K562 (cell line): ENCODE results near the gene FAM20B. TPM values are rescaled to one million over a fixed set of nuclear protein-coding genes. Genes with fewer than 3 reads are reported as not detected.

Experiments used
- ATAC-seq: fragments of 200-7000 bp; cut with Tn5 transposase; 3 replicates; pipeline ENCODE4 v1.9.1; 2020; ENCODE audit warnings: moderate library complexity
- BruUV-seq: library from RNA; stranded (reverse); fragments of 400-500 nt; replicated peaks from 2 replicates; lab custom pipeline; 2021; lab: Mats Ljungman, UMichigan
- CTCF ChIA-PET: fragments of 300-600 bp; formaldehyde crosslinking; extraction: SDS; loops from one replicate; lab custom pipeline; 2021; ENCODE audit warnings: low intra/inter-chr PET ratio; lab: Yijun Ruan, JAX
- POLR2A ChIA-PET: fragments of 300-600, 350-650 bp; sonication (Branson Sonifier 250); formaldehyde crosslinking; extraction: SDS; loops from one replicate; lab custom pipeline; 2021; ENCODE audit warnings: antibody characterized with exemption, inconsistent platforms; lab: Yijun Ruan, JAX
- DNase-seq, 4 experiments: peaks; one replicate each; pipeline versions ENCODE4 v3.0.0 to v3.0.0-alpha.2; 2011 to 2018; ENCODE audit warnings: low spot score in 3 of 4, mixed read lengths in 3 of 4; ENCODE audit errors: extremely low read depth in 1 of 4
- FAIRE-seq: peaks from 2 replicates; lab custom pipeline; 2011; peaks lifted over from hg19 to GRCh38; lab: Jason Lieb, UNC
- H2AFZ ChIP-seq: 2 replicates; pipeline ENCODE4 v1.6.0; 2011; ENCODE audit warnings: low read depth, low read length, control low read depth, inconsistent platforms
- H3K27ac ChIP-seq: fragments of 200-600 bp; 3 replicates; pipeline ENCODE4 v1.8.0; 2011; ENCODE audit warnings: low read depth, mild to moderate bottlenecking, control low read depth, inconsistent platforms, low read length, moderate library complexity, mixed read lengths; ENCODE audit errors: extremely low read depth
- H3K27me3 ChIP-seq, 2 experiments: fragments of 300-600 bp in 1 of 2; 2 replicates in 1 of 2; 3 replicates in 1 of 2; pipeline versions ENCODE4 v1.6.0 to v1.8.0; 2011; ENCODE audit warnings: inconsistent platforms in 2 of 2, low read length in 2 of 2, mild to moderate bottlenecking in 1 of 2, mixed read lengths in 1 of 2, moderate library complexity in 1 of 2; ENCODE audit not compliant: control insufficient read depth in 2 of 2, insufficient read depth in 2 of 2
- H3K36me3 ChIP-seq: fragments of 300-600 bp; 3 replicates; pipeline ENCODE4 v1.8.0; 2011; ENCODE audit warnings: mild to moderate bottlenecking, low read length, inconsistent platforms; ENCODE audit not compliant: control insufficient read depth, insufficient read depth
- H3K4me1 ChIP-seq, 2 experiments: fragments of 200-600 bp in 1 of 2; replicated peaks in 1 of 2; 2 replicates in 1 of 2; 3 replicates in 1 of 2; pipeline versions ENCODE4 v1.5.1 to v1.8.0; 2011; ENCODE audit warnings: inconsistent platforms in 2 of 2, low read length in 2 of 2, mild to moderate bottlenecking in 1 of 2, mixed read lengths in 1 of 2, moderate library complexity in 1 of 2; ENCODE audit not compliant: control insufficient read depth in 2 of 2, insufficient read depth in 2 of 2
- H3K4me2 ChIP-seq: 2 replicates; pipeline ENCODE4 v1.6.1; 2011; ENCODE audit warnings: low read length, control low read depth, inconsistent platforms, mixed read lengths; ENCODE audit not compliant: insufficient read depth
- H3K4me3 ChIP-seq: fragments of 200-600 bp; sonication (generic), shearing (Covaris generic); 2 replicates; pipeline ENCODE4 v1.5.1; 2016; ENCODE audit warnings: control low read depth, inconsistent platforms
- H3K79me2 ChIP-seq: fragments of 200-600 bp; 3 replicates; pipeline ENCODE4 v1.8.0; 2011; ENCODE audit warnings: low read length, inconsistent platforms; ENCODE audit not compliant: control insufficient read depth, insufficient read depth
- H3K9ac ChIP-seq, 2 experiments: 2 replicates each; pipeline versions ENCODE4 v1.6.0 to v1.6.1; 2011; ENCODE audit warnings: low read depth in 2 of 2, low read length in 2 of 2, control low read depth in 1 of 2, inconsistent platforms in 1 of 2, mild to moderate bottlenecking in 1 of 2, mixed read lengths in 1 of 2; ENCODE audit not compliant: insufficient read depth in 1 of 2
- H3K9me1 ChIP-seq: one replicate; pipeline ENCODE4 v1.6.0; 2011; ENCODE audit warnings: inconsistent platforms, mild to moderate bottlenecking, low read length, moderate library complexity; ENCODE audit not compliant: control insufficient read depth, insufficient read depth
- H3K9me3 ChIP-seq: replicated peaks from 2 replicates; pipeline ENCODE4 v1.5.1; 2011; ENCODE audit warnings: low read depth, low read length, inconsistent platforms; ENCODE audit not compliant: control insufficient read depth, insufficient read depth
- H4K20me1 ChIP-seq: replicated peaks from 2 replicates; pipeline ENCODE4 v1.6.1; 2011; ENCODE audit warnings: low read length, inconsistent platforms, mixed read lengths; ENCODE audit not compliant: control insufficient read depth, insufficient read depth
- BRCA1 ChIP-seq, 2 experiments: fragments of 450-650 bp in 1 of 2; sonication (generic) in 1 of 2; formaldehyde crosslinking in 1 of 2; IDR thresholded peaks; 2 replicates each; pipeline versions ENCODE4 v1.5.0 to v1.6.1; 2017 to 2020; ENCODE audit warnings: mild to moderate bottlenecking in 1 of 2, missing genetic modification reagents in 1 of 2
- CBX3 ChIP-seq, 2 experiments: IDR thresholded peaks; 1 replicate in 1 of 2; 2 replicates in 1 of 2; pipeline ENCODE4 v1.6.1; 2012; ENCODE audit warnings: inconsistent platforms in 2 of 2, low read length in 2 of 2, borderline replicate concordance in 1 of 2, control low read depth in 1 of 2
- POLR2G ChIP-seq: fragments of 200-400 bp; formaldehyde crosslinking; IDR thresholded peaks from 2 replicates; pipeline ENCODE4 v1.6.1; 2017; ENCODE audit warnings: low read depth, mild to moderate bottlenecking, antibody characterized with exemption, low read length, moderate library complexity
- SPI1 ChIP-seq: IDR thresholded peaks from 2 replicates; pipeline ENCODE4 v1.6.1; 2011; ENCODE audit warnings: low read depth, low read length, control low read depth, borderline replicate concordance
- ZNF140 ChIP-seq: fragments of 250-450 bp; sonication (Bioruptor Pico); IDR thresholded peaks from 2 replicates; pipeline ENCODE4 v1.8.0; 2021; ENCODE audit warnings: moderate library complexity, mild to moderate bottlenecking, inconsistent platforms
- ZNF197 ChIP-seq: fragments of 200-800 bp; sonication (Bioruptor generic); IDR thresholded peaks from 2 replicates; pipeline ENCODE4 v1.6.1; 2016; ENCODE audit warnings: low read depth, missing genetic modification characterization, missing compliant biosample characterization
- ZNF583 ChIP-seq: fragments of 250-450 bp; sonication (Bioruptor Pico); IDR thresholded peaks from 2 replicates; pipeline ENCODE4 v1.4.0; 2020
- ZNF707 ChIP-seq: fragments of 250-450 bp; sonication (Bioruptor Pico); conservative IDR thresholded peaks from 2 replicates; pipeline ENCODE4 v1.8.0; 2022; ENCODE audit warnings: inconsistent platforms, mild to moderate bottlenecking, moderate library complexity
- WGBS: fragments of 100-300 bp; shearing (Covaris generic); methylation state at CpG from one replicate; pipeline ENCODE4 v1.1.6; 2016; ENCODE audit warnings: low coverage, mixed read lengths; ENCODE audit not compliant: insufficient coverage; ENCODE audit errors: missing lambda C conversion rate; 5-methylcytosine and 5-hydroxymethylcytosine counted together
- in situ Hi-C: fragments of 300-500 bp; cut with MboI; formaldehyde crosslinking; loops from 4 replicates; pipeline ENCODE4 v1.15.0; 2018; ENCODE audit warnings: inconsistent platforms, mixed read lengths
- intact Hi-C: fragments of 100-400 bp; cut with micrococcal nuclease; formaldehyde crosslinking; loops from 2 replicates; pipeline ENCODE4 v1.14.2; 2022
- polyA plus RNA-seq, 8 experiments: library from polyadenylated mRNA; depleted of rRNA in 4 of 8; stranded (reverse) in 5 of 8; unstranded in 3 of 8; fragments of >200 nt; fragmentation: Nextera tagmentation in 2 of 8; fragmentation: Illumina TruSeq in 1 of 8; extraction: Ambion mirVana in 2 of 8; extraction: Trizol in 1 of 8; gene quantifications; 2 replicates each; pipeline versions ENCODE4 v1.2.1 to v1.2.3, GENCODE V29; 2011 to 2014; ENCODE audit warnings: inconsistent platforms in 1 of 8, missing spikeins in 1 of 8
- total RNA-seq, 7 experiments: library from RNA; depleted of rRNA in 6 of 7; stranded (reverse); fragments of >200 nt in 6 of 7; fragmentation: Illumina TruSeq in 2 of 7; extraction: Trizol in 2 of 7; gene quantifications; 2 replicates each; pipeline versions ENCODE4 v1.2.1 to v1.2.3, GENCODE V29; 2011 to 2021; ENCODE audit warnings: low replicate concordance in 1 of 7

FAM20B gene
- total and polyA plus RNA-seq, 9 of the 15 experiments (the other 6 are each of a cell fraction or from before 2014, with no cell fraction given): 7.2 to 67.5 (median 42.9) TPM

- Histone ChIP-seq H3K9me3 (no peaks in the 10 kb centered on the region), H3K4me2 (no peak overlapping the region), H2AFZ (no peak overlapping the region), H3K4me3 (no peak overlapping the region), H3K79me2 (peaks cover 63% of the 10 kb centered on the region), H3K27me3 (no peaks in the 10 kb centered on the region), H3K27ac (no peak overlapping the region), H3K9me1 (no peaks in the 10 kb centered on the region), H3K36me3 (peaks cover 9% of the 10 kb centered on the region; the same call in 2 of the 3 replicates), H4K20me1 (peaks cover 6% of the 10 kb centered on the region), H3K9ac (peak overlapping the region in 1 of 2 experiments; percentile 11; a peak in 2 of 4 replicates), H3K4me1 (peaks cover 37 to 55% of the 10 kb centered on the region in 2 experiments; a peak in 4 of 5 replicates)
- CTCF ChIA-PET: no interaction called here
- DNase-seq (no peak), FAIRE-seq (no peak), ATAC-seq (no peak)
- WGBS: 93% methylated on average over 8 of the region's 8 CpGs
- POLR2A ChIA-PET: interaction anchor here (0.5 to 2.5 kb wide), 9 partner anchors 11 to 206 kb away, joined by 3 to 9 read pairs (median 4); no protein-coding TSS in a partner anchor
- intact Hi-C loops: no loop called here
- BruUV-seq: no TSS peak
- in situ Hi-C loops: no loop called here
- TF ChIP-seq ZNF140 (CRISPR knock-in tag) (no peak), POLR2G (0 out of 2 replicates have a peak, but pooled peaks have one; percentile 30), ZNF583 (CRISPR knock-in tag) (no peak), BRCA1 (IDR thresholded peaks at IDR 0.05) (no peak), BRCA1 (CRISPR knock-in tag; IDR thresholded peaks at IDR 0.05) (0 out of 2 replicates have a peak, but pooled peaks have one; percentile 66), ZNF707 (CRISPR knock-in tag) (no peak)
Measured at GRCh38 chr1:179042087-179042486, 16.4 kb downstream of the FAM20B start.

GRCh38 chr1:179042700-179043099 is 17.0 kb downstream of the FAM20B start:
- H3K4me2 ChIP-seq: no peak overlapping the region
- no peaks in the 10 kb centered on the region for H3K9me3 ChIP-seq
- H3K9me1 ChIP-seq: no peaks in the 10 kb centered on the region
- BruUV-seq: no TSS peak
- H3K27me3 ChIP-seq: no peaks in the 10 kb centered on the region
- CTCF ChIA-PET: no interaction called here
- no peak for ATAC-seq
- intact Hi-C loops (no loop called here), in situ Hi-C loops (no loop called here)
- no peak overlapping the region for H2AFZ ChIP-seq
- H3K79me2 ChIP-seq: peaks cover 58% of the 10 kb centered on the region
- TF ChIP-seq SPI1: peak; percentile 57; the same call in 1 of the 2 replicates
- peak in 1 of 2 experiments; percentile 48; a peak in 1 of 3 replicates for TF ChIP-seq CBX3 (IDR thresholded peaks at IDR 0.05; ENCODE audit: borderline replicate concordance in 1 of 2, low read length in 2 of 2)
- no peak for TF ChIP-seq ZNF197 (CRISPR knock-in tag)
- peaks cover 9% of the 10 kb centered on the region; the same call in 2 of the 3 replicates for H3K36me3 ChIP-seq
- H4K20me1 ChIP-seq: peaks cover 5% of the 10 kb centered on the region
- H3K9ac ChIP-seq: 0 out of 4 replicates have a peak overlapping the region, but pooled peaks of 1 of the 2 experiments have one; percentile 61
- POLR2A ChIA-PET: interaction anchor here (0.8 to 2.5 kb wide), 8 partner anchors 7 to 178 kb away, joined by 3 to 9 read pairs (median 6); no protein-coding TSS in a partner anchor
- no peak overlapping the region for H3K4me3 ChIP-seq
- H3K4me1 ChIP-seq: peaks cover 37 to 55% of the 10 kb centered on the region in 2 experiments; a peak in 4 of 5 replicates
- no peak overlapping the region for H3K27ac ChIP-seq
- WGBS: 92% methylated on average over 5 of the region's 5 CpGs
- no peak for DNase-seq
- FAIRE-seq: no peak
